GM18498 (cell line): ENCODE results near the gene AKT1S1.

Source experiments
- ATAC-seq: cut with Tn5 transposase; IDR thresholded peaks from one replicate; pipeline ENCODE4 v1.9.1; 2021; ENCODE audit warnings: mild to moderate bottlenecking, moderate library complexity; ENCODE audit not compliant: unreplicated experiment

Gene AKT1S1

GRCh38 chr19:49908480-49909420 is 31.6 kb upstream of the AKT1S1 start:
- ATAC-seq = no peak

GRCh38 chr19:49907745-49908446 is 30.7 kb upstream of the AKT1S1 start:
- ATAC-seq = no peak

GRCh38 chr19:49906879-49907564 is 29.9 kb upstream of the AKT1S1 start:
- ATAC-seq = no peak

GRCh38 chr19:49904136-49904535 is 27.0 kb upstream of the AKT1S1 start:
- no peak for ATAC-seq

GRCh38 chr19:49896863-49897621 is 19.9 kb upstream of the AKT1S1 start, which contains the start of gene IL4I1:
TSS of gene IL4I1 (minus strand) at chr19:49896887. CDS start at chr19:49896160, 727 bp downstream.
- ATAC-seq = peak; percentile 59

- no peak for ATAC-seq
Observed at GRCh38 chr19:49895566-49896297, 18.6 kb upstream of the AKT1S1 start.

GRCh38 chr19:49894879-49895565 is 17.9 kb upstream of the AKT1S1 start:
- no peak for ATAC-seq

- ATAC-seq = no peak
Observed at GRCh38 chr19:49894011-49894664, 17.0 kb upstream of the AKT1S1 start.

- no peak for ATAC-seq
Observed at GRCh38 chr19:49892716-49893115, 15.6 kb upstream of the AKT1S1 start.

GRCh38 chr19:49891393-49891792 is 14.2 kb upstream of the AKT1S1 start:
- no peak for ATAC-seq

- ATAC-seq = no peak
Observed at GRCh38 chr19:49890349-49891311, 13.5 kb upstream of the AKT1S1 start.

GRCh38 chr19:49889687-49890348 is 12.7 kb upstream of the AKT1S1 start:
- no peak for ATAC-seq

GRCh38 chr19:49889038-49889686 is 12.0 kb upstream of the AKT1S1 start:
- ATAC-seq = no peak

GRCh38 chr19:49888510-49888824 is 11.3 kb upstream of the AKT1S1 start:
- no peak for ATAC-seq

- no peak for ATAC-seq
Observed at GRCh38 chr19:49887665-49888509, 10.7 kb upstream of the AKT1S1 start.
